Right renal pelvis (tissue), 4 donors: Measurements from ENCODE around the gene PDE2A. TPM values are rescaled to one million over a fixed set of nuclear protein-coding genes. Genes with fewer than 3 reads are reported as not detected.

Experiments used
- DNase-seq, 4 donors: peaks; one replicate each; pipeline ENCODE4 v3.0.0-alpha.2; 2013; ENCODE audit warnings: low read depth in 4 of 4, low spot score in 3 of 4, missing footprints in 1 of 4
- polyA plus RNA-seq, 4 donors: library from polyadenylated mRNA; unstranded; fragments of 120-200 nt; gene quantifications; one replicate each; pipeline ENCODE4 v1.2.1, GENCODE V29; 2013; ENCODE audit not compliant: insufficient read length in 4 of 4

PDE2A gene
- polyA plus RNA-seq, 4 donors, result 15.1 to 16.2 (median 15.9) TPM

DNA sequence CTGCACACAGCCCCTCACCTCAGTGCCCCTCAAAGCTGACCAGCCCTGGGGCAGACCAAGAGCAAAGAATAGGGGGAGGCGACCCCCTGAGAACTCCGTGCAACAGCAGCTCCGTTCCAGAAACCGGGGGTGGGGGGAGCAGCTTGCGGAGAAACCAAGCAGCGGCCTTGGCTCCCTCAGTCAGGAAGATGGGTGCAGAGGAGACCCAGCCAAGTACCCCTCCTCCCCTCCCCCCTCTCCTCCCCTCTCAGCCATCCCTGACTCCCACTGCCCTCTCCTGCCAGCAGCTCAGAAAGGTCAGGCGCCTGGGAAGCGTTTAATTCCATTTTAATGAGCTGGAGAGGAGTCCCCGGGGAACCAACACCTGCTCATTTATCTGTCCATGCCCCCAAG lies 78.9 kb downstream of the PDE2A start:
- no peak for DNase-seq

DNA sequence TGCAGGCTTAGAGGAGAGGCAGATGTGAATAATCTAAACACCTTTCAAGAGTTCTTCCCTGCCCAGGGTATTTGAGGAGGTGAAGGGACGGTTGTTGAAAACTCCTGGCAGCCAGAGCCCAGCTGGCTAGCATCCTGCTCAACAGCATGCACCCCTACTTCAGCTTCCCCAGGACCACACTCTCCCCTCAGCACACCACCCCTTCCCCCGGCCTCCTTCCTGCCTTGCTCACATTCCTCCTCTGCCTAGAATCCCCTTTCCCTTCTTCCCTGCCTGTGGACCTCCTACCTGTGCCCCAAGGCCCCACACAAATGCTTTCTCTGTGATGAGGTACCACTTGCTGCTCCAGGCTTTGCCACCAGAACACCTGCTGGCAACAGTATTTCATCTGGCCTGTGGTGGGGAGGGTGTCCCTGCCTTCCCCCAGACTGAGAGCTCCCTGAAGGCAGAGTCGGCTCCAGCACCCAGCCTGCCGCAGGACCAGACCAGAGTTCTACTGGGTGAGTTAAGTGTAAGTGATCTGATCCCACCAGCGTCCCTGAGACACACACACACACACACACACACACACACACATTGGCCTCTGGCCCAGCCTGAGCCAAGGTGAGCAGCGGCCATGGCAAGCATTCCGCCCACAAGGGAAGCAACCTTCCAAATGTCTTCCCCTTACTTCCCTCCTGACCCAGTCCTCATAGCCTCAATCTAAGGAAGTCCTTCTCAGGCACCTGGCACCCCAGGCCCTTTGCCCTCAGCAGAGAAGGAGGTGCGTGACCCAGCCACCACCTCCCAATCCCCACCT lies 79.5 kb downstream of the PDE2A start:
- DNase-seq, result no peak

- DNase-seq, result no peak
Observed at GRCh38 chr11:72592698-72593495, 81.3 kb downstream of the PDE2A start.

- no peak for DNase-seq
Observed at GRCh38 chr11:72591785-72592502, 82.3 kb downstream of the PDE2A start.

DNA sequence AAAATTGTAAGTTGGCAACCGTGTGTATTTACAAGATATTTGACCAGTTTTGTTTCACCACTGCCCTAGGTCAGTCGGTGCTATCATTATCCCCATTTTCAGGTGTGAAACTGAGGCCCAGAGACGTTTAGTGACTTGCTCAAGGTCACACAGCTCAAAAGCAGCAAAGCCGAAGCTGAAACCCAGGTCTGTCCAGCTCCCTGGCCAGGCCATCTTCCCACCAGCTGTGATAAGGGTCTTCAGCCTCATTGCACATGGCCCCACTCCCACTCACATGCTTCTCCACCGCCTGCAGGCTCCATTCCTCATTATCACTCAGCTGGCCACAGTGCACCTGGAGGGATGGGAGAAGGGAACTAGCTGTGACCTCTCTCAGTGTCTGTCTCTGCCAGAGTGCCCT lies 83.2 kb downstream of the PDE2A start:
- no peak for DNase-seq

DNA sequence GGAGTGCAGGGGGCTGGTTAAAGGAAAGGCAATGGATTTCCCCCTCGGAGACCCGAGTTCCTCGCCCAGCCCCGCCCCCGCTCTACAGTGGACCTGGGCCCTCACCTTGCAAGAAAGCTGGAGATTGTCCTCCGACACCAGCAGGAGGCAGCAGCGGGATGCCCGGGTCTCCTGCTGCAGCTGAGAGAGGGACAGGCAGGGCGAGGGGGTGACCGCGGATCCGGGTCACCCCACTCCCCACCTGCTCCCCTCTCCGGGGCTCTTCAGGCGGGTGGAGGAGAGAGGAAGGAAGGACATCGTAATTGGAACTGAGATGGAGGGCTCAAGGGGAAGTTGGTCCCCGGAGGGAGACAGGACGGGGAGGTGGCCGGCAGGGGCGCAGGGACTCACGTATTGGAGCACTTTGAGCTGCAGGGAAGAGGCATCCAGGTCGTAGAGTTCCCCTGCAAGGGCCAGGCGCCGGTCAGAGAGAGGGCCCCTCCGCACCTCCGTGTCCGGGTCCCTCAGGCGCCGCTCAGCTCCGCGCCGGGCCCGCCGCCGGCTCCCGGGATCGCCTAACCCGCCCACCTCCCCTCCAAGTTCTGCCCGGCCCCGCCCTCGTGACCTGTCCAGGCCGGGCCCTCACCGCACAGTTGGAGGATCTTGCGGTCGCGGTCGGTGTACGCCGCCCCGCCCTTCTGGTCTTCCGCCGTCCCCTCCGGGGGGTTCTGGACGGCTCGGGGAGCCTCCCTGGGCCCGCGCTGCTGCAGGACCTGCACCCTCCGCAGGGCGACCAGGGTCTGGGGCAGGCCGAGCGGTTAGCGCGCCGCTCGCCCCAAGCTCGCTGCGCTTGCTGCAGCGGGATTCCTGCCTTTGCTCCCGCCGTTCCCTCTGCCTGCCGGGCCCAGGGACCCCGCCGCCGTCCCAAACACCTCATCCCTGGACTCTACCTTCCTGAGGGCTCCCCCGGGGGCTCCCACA lies 84.1 kb downstream of the PDE2A start:
- DNase-seq, result peak in 2 of 4 donors; percentile 25 to 47

DNA sequence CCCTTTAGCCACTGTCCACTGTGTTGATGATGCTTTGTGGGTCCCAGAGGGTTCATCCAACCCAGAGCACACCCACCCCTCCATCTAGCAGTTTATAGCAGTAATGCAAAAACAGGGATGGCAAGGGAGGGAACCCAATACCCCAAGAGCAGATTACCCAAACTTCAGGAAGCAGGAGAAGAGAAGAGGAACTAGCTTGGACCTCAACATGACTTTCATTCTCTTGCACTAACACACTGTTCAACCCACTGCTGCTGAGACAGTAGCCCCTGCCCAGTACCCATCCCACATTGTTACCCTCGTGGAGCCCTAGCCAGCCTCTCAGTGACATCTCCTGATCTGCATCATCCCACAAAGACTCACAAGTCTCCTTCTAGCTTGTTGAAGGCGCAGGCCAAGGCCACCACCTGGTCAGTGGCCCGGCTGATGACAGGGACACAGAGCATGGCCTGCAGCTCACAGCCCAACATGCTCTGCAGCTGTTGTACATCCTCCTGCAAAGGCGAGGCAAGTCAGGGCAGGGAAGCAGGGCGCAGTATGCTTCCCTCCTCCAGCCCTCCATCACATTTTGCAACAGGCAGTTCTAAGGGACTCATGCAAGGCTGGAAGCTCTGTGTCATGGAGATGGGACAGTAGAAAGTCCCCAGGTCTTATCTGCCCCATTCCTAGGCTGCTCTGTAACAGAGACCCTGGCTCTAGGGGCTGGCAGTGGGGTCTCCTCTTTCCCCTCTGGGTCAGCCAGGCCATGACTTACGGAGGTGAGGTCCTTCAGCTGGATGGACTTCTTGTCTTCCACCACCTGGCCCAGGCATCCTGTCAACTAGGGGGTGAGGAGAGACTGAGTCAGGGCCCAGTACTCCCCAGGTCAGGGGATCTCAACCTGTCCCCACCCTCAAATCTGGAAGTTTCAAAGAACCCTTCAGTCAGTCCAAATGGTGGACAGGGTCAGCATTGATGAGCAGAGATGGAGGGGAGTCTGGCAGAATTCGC lies 85.5 kb downstream of the PDE2A start:
- no peak for DNase-seq

DNA sequence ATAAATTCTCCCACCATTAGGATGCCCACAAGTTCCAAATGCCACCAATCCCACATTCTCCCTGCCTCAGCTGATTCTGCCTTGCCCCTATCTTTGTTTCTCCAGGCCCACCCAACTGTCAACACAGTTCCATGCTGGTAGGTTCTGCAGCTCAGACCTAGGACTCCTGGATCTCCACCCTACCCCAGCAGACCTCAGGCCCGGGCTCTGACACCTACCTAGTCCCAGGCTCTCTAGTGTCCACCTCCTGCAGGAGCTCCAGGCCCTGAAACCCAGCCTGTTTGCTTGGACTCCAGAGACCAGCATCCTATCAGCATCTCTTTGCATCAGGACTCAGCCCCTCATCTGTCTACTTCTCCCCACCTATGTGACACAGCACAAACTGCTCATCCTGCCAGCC lies 86.5 kb downstream of the PDE2A start:
- DNase-seq, result no peak

DNA sequence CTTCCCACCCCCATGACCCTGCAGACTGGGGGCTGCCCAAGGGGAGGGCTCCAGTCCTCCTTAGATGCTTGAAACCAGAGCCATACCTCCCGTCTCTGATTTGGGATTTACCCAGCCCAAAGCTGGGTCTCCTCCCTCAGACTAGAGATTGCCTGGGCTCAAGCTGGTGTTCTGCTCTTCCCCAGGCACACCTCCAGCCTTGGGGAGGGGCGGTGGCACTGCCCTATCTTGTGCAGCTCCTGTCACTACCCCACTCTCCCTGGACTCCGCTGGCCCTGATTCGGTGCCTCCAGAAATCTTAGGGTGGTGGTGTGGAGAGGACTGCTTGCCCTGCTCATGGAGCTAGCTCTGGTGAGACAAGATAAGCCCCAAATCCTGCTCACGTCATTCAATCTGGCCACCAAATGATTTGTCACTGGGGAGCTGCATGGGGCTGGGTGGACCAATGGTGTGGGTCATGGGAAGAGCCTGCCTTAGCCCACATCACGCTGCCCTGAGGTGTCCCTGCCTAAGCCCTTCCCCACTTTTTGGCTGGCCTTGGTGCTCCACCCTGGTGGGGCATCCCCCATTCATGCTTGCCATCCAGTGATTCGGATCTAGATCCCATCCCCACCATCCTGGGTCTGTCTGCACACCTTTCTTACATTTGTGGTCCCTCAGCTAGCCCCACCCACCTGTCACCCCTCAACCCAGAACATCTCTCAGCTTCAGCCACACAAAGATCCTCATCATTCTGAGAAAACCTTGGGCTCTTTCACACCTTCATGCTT lies 87.7 kb downstream of the PDE2A start:
- no peak for DNase-seq

GRCh38 chr11:72585762-72586311 lies 88.4 kb downstream of the PDE2A start:
- peak; percentile 56 to 74 (median 64) for DNase-seq

DNA sequence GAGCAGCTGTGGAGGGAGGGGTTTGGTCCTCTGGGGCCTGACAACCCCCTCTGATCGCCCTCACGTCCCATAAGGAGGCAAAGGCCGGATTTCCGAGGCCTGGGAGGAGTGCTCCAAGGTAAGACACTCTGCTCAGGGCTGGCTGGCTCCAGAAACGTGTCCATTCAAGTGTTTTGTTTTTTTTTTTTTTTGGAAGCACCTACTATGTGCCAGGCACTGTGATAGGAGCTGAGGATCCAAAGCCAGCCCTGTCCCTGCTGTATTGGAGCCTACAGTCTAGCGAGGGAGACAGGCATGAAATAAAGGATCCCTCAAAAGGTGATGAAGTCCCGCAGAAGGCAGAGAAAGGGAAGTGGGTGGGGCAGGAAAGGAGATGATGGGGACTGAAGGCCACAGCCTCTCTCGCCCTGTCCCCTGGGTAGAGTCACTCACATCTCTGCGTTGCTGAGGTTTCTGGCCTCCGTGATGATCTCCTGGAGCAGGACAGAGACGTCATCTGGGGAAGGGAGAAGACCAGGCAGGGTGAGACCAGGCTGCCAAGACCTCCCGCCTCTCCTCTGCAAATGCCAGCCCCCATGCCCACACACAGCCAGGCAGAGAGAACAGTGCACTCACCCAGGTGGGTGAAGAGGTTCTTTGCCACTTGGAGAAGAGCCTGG lies 89.2 kb downstream of the PDE2A start:
- DNase-seq, result no peak

GRCh38 chr11:72584293-72584938 lies 89.8 kb downstream of the PDE2A start:
- no peak for DNase-seq

- no peak for DNase-seq
Observed at GRCh38 chr11:72583616-72584292, 90.5 kb downstream of the PDE2A start.

GRCh38 chr11:72583177-72583553 lies 91.1 kb downstream of the PDE2A start:
- DNase-seq, result no peak

DNA sequence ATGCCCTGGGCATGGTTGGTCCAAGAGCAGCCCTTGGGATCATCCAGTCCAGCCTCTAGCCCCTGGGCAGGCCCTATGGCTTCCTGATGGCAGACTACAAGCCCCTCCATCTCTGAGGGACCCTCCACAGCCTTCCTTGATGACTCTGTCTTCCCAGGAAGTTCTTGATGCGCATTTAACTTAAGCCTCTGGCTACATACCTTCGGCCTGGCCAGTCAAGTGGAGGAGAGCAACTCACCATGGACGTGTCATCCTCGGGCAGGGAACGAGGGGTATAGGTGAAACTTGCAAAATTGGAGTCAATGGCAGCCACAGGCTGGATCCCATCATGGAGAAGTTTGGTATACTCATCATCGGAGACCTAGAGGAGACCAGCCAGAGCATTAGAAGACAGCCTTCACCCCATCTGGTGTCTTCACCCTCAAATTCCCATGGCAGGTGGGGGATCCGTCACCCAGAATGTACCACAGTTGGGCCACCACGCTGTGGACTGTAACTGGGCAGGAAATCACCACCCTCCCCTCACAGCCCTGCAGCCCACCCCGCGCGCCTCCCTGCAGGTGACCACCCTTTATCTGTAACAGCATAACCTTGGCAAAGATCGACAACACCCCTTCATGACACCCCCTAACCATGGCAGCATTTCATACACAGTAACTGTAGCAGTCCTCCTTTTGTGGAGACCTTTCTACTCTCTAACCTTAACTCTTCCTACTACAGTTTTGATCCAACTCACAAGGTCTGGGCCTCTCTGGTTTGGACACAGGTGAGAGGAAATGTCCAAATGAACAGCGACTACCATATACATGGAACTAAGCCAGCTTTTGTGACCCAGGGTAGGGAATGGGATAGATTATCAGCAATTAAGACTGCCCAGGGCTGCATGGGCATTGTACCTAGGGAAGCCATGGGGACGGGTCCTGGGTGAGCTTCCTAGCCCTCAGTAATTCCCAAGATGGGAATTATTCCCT lies 91.7 kb downstream of the PDE2A start:
- DNase-seq, result no peak
